Measurements from ENCODE around the gene HSD17B1.

HSD17B1 gene

GRCh38 chr17:42563143-42563509 lies 10.4 kb downstream of the HSD17B1 start:
- H2AFZ ChIP-seq (ENCODE audit: low read depth) = no peak overlapping the region
- no peak for TF ChIP-seq CTCF (conservative IDR thresholded peaks at IDR 0.05; ENCODE audit: low read depth, low read length)
- no peak overlapping the region for H3K4me3 ChIP-seq (IDR thresholded peaks at IDR 0.05; ENCODE audit: insufficient read depth, low read depth, low read length)
- peak overlapping the region; percentile 66 for H3K4me2 ChIP-seq
- H3K36me3 ChIP-seq (ENCODE audit: insufficient read depth) = no peaks in the 10 kb centered on the region; the same call in 1 of the 2 replicates
- H3K27me3 ChIP-seq (ENCODE audit: insufficient read depth, low read depth) = no peaks in the 10 kb centered on the region
- no peak overlapping the region for H3K9ac ChIP-seq
- no peaks in the 10 kb centered on the region for H4K20me1 ChIP-seq (ENCODE audit: insufficient read depth)
- no peak overlapping the region for H3K27ac ChIP-seq
- peaks cover 30% of the 10 kb centered on the region for H3K79me2 ChIP-seq (ENCODE audit: insufficient read depth, low read depth)
- H3K4me1 ChIP-seq (ENCODE audit: low read depth, poor library complexity, severe bottlenecking) = peaks cover 38% of the 10 kb centered on the region

GRCh38 chr17:42563543-42563942 lies 10.8 kb downstream of the HSD17B1 start:
- no peak for TF ChIP-seq CTCF (conservative IDR thresholded peaks at IDR 0.05; ENCODE audit: low read depth, low read length)
- Histone ChIP-seq H2AFZ (ENCODE audit: low read depth) (no peak overlapping the region), H4K20me1 (ENCODE audit: insufficient read depth) (no peaks in the 10 kb centered on the region), H3K4me2 (peak overlapping the region; percentile 66), H3K4me1 (ENCODE audit: low read depth, poor library complexity, severe bottlenecking) (peaks cover 42% of the 10 kb centered on the region), H3K27ac (no peak overlapping the region), H3K27me3 (ENCODE audit: insufficient read depth, low read depth) (no peaks in the 10 kb centered on the region), H3K79me2 (ENCODE audit: insufficient read depth, low read depth) (peaks cover 34% of the 10 kb centered on the region), H3K36me3 (ENCODE audit: insufficient read depth) (no peaks in the 10 kb centered on the region; the same call in 1 of the 2 replicates), H3K9ac (no peak overlapping the region), H3K4me3 (IDR thresholded peaks at IDR 0.05; ENCODE audit: insufficient read depth, low read depth, low read length) (no peak overlapping the region)

GRCh38 chr17:42563950-42564349 lies 11.2 kb downstream of the HSD17B1 start:
- Histone ChIP-seq H3K9ac (no peak overlapping the region), H3K27me3 (ENCODE audit: insufficient read depth, low read depth) (no peaks in the 10 kb centered on the region), H3K4me2 (no peak overlapping the region; the same call in 1 of the 2 replicates), H3K79me2 (ENCODE audit: insufficient read depth, low read depth) (peaks cover 36% of the 10 kb centered on the region), H3K4me1 (ENCODE audit: low read depth, poor library complexity, severe bottlenecking) (peaks cover 45% of the 10 kb centered on the region), H3K36me3 (ENCODE audit: insufficient read depth) (no peaks in the 10 kb centered on the region; the same call in 1 of the 2 replicates), H3K4me3 (IDR thresholded peaks at IDR 0.05; ENCODE audit: insufficient read depth, low read depth, low read length) (no peak overlapping the region), H3K27ac (no peak overlapping the region), H2AFZ (ENCODE audit: low read depth) (no peak overlapping the region), H4K20me1 (ENCODE audit: insufficient read depth) (no peaks in the 10 kb centered on the region)
- TF ChIP-seq CTCF (conservative IDR thresholded peaks at IDR 0.05; ENCODE audit: low read depth, low read length) = no peak

- H3K27me3 ChIP-seq (ENCODE audit: insufficient read depth, low read depth) = no peaks in the 10 kb centered on the region
- no peak overlapping the region for H3K4me3 ChIP-seq (IDR thresholded peaks at IDR 0.05; ENCODE audit: insufficient read depth, low read depth, low read length)
- H2AFZ ChIP-seq (ENCODE audit: low read depth) = no peak overlapping the region
- H4K20me1 ChIP-seq (ENCODE audit: insufficient read depth) = no peaks in the 10 kb centered on the region
- H3K4me1 ChIP-seq (ENCODE audit: low read depth, poor library complexity, severe bottlenecking) = peaks cover 48% of the 10 kb centered on the region
- no peak overlapping the region for H3K9ac ChIP-seq
- TF ChIP-seq CTCF (conservative IDR thresholded peaks at IDR 0.05; ENCODE audit: low read depth, low read length) = no peak
- no peak overlapping the region for H3K27ac ChIP-seq
- H3K36me3 ChIP-seq (ENCODE audit: insufficient read depth) = no peaks in the 10 kb centered on the region; the same call in 1 of the 2 replicates
- peaks cover 38% of the 10 kb centered on the region for H3K79me2 ChIP-seq (ENCODE audit: insufficient read depth, low read depth)
- no peak overlapping the region for H3K4me2 ChIP-seq
These were observed 12.2 kb downstream of the HSD17B1 start for GRCh38 chr17:42564815-42565522.
